Osteoblast (primary cell): ENCODE data around the gene ANGPTL2. TPM values are rescaled to one million over a fixed set of nuclear protein-coding genes. Genes with fewer than 3 reads are reported as not detected.

ENCODE experiments used
- DNase-seq: peaks from one replicate; pipeline ENCODE4 v3.0.0; 2011; ENCODE audit warnings: low spot score, mixed read lengths; ENCODE audit not compliant: insufficient read length; ENCODE audit errors: missing footprints
- H2AFZ ChIP-seq: 2 replicates; pipeline ENCODE4 v1.6.0; 2011; ENCODE audit warnings: mild to moderate bottlenecking, low read length
- H3K27ac ChIP-seq: 2 replicates; pipeline ENCODE4 v1.5.1; 2011; ENCODE audit warnings: mild to moderate bottlenecking, low read depth, low read length, moderate library complexity
- H3K27me3 ChIP-seq: 2 replicates; pipeline ENCODE4 v1.6.0; 2012; ENCODE audit warnings: mild to moderate bottlenecking, control low read depth, inconsistent platforms, low read length, moderate library complexity; ENCODE audit not compliant: insufficient read depth
- H3K36me3 ChIP-seq: 2 replicates; pipeline ENCODE4 v1.5.1; 2011; ENCODE audit warnings: mild to moderate bottlenecking, low read length, control low read depth, moderate library complexity; ENCODE audit not compliant: insufficient read depth
- H3K4me1 ChIP-seq: 2 replicates; pipeline ENCODE4 v1.5.1; 2011; ENCODE audit warnings: mild to moderate bottlenecking, low read length, control low read depth, moderate library complexity; ENCODE audit not compliant: insufficient read depth
- H3K4me2 ChIP-seq: 2 replicates; pipeline ENCODE4 v1.6.0; 2011; ENCODE audit warnings: mild to moderate bottlenecking, low read length; ENCODE audit not compliant: insufficient read depth
- H3K4me3 ChIP-seq: fragments of 200-600 bp; sonication (generic); 3 replicates; pipeline ENCODE4 v1.5.1; 2012; ENCODE audit warnings: mild to moderate bottlenecking, low read length, inconsistent platforms; ENCODE audit not compliant: insufficient read depth
- H3K79me2 ChIP-seq: 2 replicates; pipeline ENCODE4 v1.6.0; 2012; ENCODE audit warnings: mild to moderate bottlenecking, low read length, control low read depth, inconsistent platforms; ENCODE audit not compliant: insufficient read depth
- H3K9me3 ChIP-seq: 2 replicates; pipeline ENCODE4 v1.5.1; 2011; ENCODE audit warnings: low read depth, low read length, control low read depth
- H4K20me1 ChIP-seq: 2 replicates; pipeline ENCODE4 v1.6.0; 2012; ENCODE audit warnings: mild to moderate bottlenecking, low read length, control low read depth; ENCODE audit not compliant: insufficient read depth
- CTCF ChIP-seq: IDR thresholded peaks from 2 replicates; pipeline ENCODE4 v1.5.1; 2011; ENCODE audit warnings: mild to moderate bottlenecking, low read depth, low read length, moderate library complexity; ENCODE audit errors: extremely low read depth
- total RNA-seq: library from RNA; depleted of rRNA; stranded (reverse); fragments of >200 nt; gene quantifications from 2 replicates; pipeline ENCODE4 v1.2.3, GENCODE V29; 2012

ANGPTL2 gene
- total RNA-seq, 1 donor, result 39.8 TPM

- no peaks in the 10 kb centered on the region for H4K20me1 ChIP-seq
- H2AFZ ChIP-seq, result peak overlapping the region; percentile 70
- TF ChIP-seq CTCF, result no peak
- H3K36me3 ChIP-seq, result no peaks in the 10 kb centered on the region
- H3K27me3 ChIP-seq, result peaks cover 2% of the 10 kb centered on the region
- H3K4me2 ChIP-seq, result peak overlapping the region; percentile 76
- no peaks in the 10 kb centered on the region for H3K79me2 ChIP-seq
- H3K4me3 ChIP-seq, result peak overlapping the region; percentile 57
- peak overlapping the region; percentile 68 for H3K27ac ChIP-seq
- peaks cover 19% of the 10 kb centered on the region for H3K4me1 ChIP-seq
- H3K9me3 ChIP-seq, result no peaks in the 10 kb centered on the region
- no peak for DNase-seq
Observed at GRCh38 chr9:127154003-127154389, 31.6 kb upstream of the ANGPTL2 start.

GRCh38 chr9:127153501-127153900 is 31.1 kb upstream of the ANGPTL2 start:
- H3K9me3 ChIP-seq, result no peaks in the 10 kb centered on the region
- H3K4me1 ChIP-seq, result peaks cover 16% of the 10 kb centered on the region
- H3K36me3 ChIP-seq, result no peaks in the 10 kb centered on the region
- no peaks in the 10 kb centered on the region for H3K79me2 ChIP-seq
- H3K4me3 ChIP-seq, result no peak overlapping the region
- H4K20me1 ChIP-seq, result no peaks in the 10 kb centered on the region
- peaks cover 6% of the 10 kb centered on the region for H3K27me3 ChIP-seq
- TF ChIP-seq CTCF, result no peak
- no peak overlapping the region for H3K27ac ChIP-seq
- H3K4me2 ChIP-seq, result no peak overlapping the region
- no peak for DNase-seq
- H2AFZ ChIP-seq, result no peak overlapping the region

- H3K4me2 ChIP-seq, result no peak overlapping the region
- H3K27me3 ChIP-seq, result peaks cover 17% of the 10 kb centered on the region
- H2AFZ ChIP-seq, result no peak overlapping the region
- DNase-seq, result no peak
- H3K36me3 ChIP-seq, result no peaks in the 10 kb centered on the region
- H3K4me1 ChIP-seq, result peaks cover 7% of the 10 kb centered on the region
- H3K9me3 ChIP-seq, result no peaks in the 10 kb centered on the region
- no peak overlapping the region for H3K27ac ChIP-seq
- no peaks in the 10 kb centered on the region for H3K79me2 ChIP-seq
- TF ChIP-seq CTCF, result no peak
- H4K20me1 ChIP-seq, result no peaks in the 10 kb centered on the region
- no peak overlapping the region for H3K4me3 ChIP-seq
Observed at GRCh38 chr9:127149463-127150390, 27.3 kb upstream of the ANGPTL2 start.

GRCh38 chr9:127149010-127149409 is 26.6 kb upstream of the ANGPTL2 start:
- H3K27ac ChIP-seq, result no peak overlapping the region
- H4K20me1 ChIP-seq, result no peaks in the 10 kb centered on the region
- peaks cover 2% of the 10 kb centered on the region for H3K4me1 ChIP-seq
- H3K79me2 ChIP-seq, result no peaks in the 10 kb centered on the region
- no peak overlapping the region for H2AFZ ChIP-seq
- no peak for DNase-seq
- H3K27me3 ChIP-seq, result peaks cover 17% of the 10 kb centered on the region
- no peaks in the 10 kb centered on the region for H3K36me3 ChIP-seq
- H3K4me2 ChIP-seq, result no peak overlapping the region
- no peak overlapping the region for H3K4me3 ChIP-seq
- no peak for TF ChIP-seq CTCF
- no peaks in the 10 kb centered on the region for H3K9me3 ChIP-seq
